Liver (tissue), 9 donors: ENCODE results near the gene ZC3H13. TPM values are rescaled to one million over a fixed set of nuclear protein-coding genes. Genes with fewer than 3 reads are reported as not detected.

ENCODE experiments used
- DNase-seq: peaks from one replicate; pipeline ENCODE4 v3.0.0-alpha.2; 2017; ENCODE audit warnings: low spot score
- H3K27ac ChIP-seq, 2 donors: one replicate each; pipeline ENCODE4 v1.7.0; 2013; ENCODE audit warnings: inconsistent platforms in 2 of 2, low read length in 2 of 2, control low read depth in 1 of 2, low read depth in 1 of 2, mild to moderate bottlenecking in 1 of 2
- H3K27me3 ChIP-seq, 4 donors: one replicate each; pipeline versions ENCODE4 v1.6.1 to v1.7.0; 2013; ENCODE audit warnings: low read length in 3 of 4, inconsistent platforms in 1 of 4, mild to moderate bottlenecking in 1 of 4, moderate library complexity in 1 of 4; ENCODE audit not compliant: control insufficient read depth in 4 of 4, insufficient read depth in 4 of 4
- H3K36me3 ChIP-seq, 4 donors: one replicate each; pipeline versions ENCODE4 v1.6.1 to v1.7.0; 2013; ENCODE audit warnings: low read length in 3 of 4, mild to moderate bottlenecking in 3 of 4, low read depth in 1 of 4, moderate library complexity in 1 of 4; ENCODE audit not compliant: control insufficient read depth in 4 of 4, insufficient read depth in 3 of 4
- H3K4me1 ChIP-seq, 4 donors: one replicate each; pipeline versions ENCODE4 v1.6.1 to v1.7.0; 2013; ENCODE audit warnings: low read length in 3 of 4, mild to moderate bottlenecking in 3 of 4, moderate library complexity in 1 of 4; ENCODE audit not compliant: control insufficient read depth in 4 of 4, insufficient read depth in 4 of 4
- H3K4me3 ChIP-seq, 3 donors: one replicate each; pipeline versions ENCODE4 v1.6.1 to v1.7.0; 2013; ENCODE audit warnings: low read length in 3 of 3, control low read depth in 1 of 3, low read depth in 1 of 3, mild to moderate bottlenecking in 1 of 3
- H3K9ac ChIP-seq, 2 donors: one replicate each; pipeline ENCODE4 v1.7.0; 2013; ENCODE audit warnings: low read length in 2 of 2, mild to moderate bottlenecking in 2 of 2, moderate library complexity in 2 of 2, control low read depth in 1 of 2, low read depth in 1 of 2
- H3K9me3 ChIP-seq, 4 donors: one replicate each; pipeline versions ENCODE4 v1.6.1 to v1.7.0; 2013; ENCODE audit warnings: low read length in 3 of 4; ENCODE audit not compliant: control insufficient read depth in 4 of 4
- EGR1 ChIP-seq, 2 donors: IDR thresholded peaks; 2 replicates each; pipeline ENCODE4 v1.6.1; 2016 to 2018; ENCODE audit warnings: antibody characterized with exemption in 2 of 2, low read depth in 2 of 2
- FOXA1 ChIP-seq: IDR thresholded peaks from 2 replicates; pipeline ENCODE4 v1.6.1; 2016; ENCODE audit warnings: antibody characterized with exemption
- FOXA2 ChIP-seq: IDR thresholded peaks from 2 replicates; pipeline ENCODE4 v1.6.1; 2016; ENCODE audit warnings: antibody characterized with exemption
- GABPA ChIP-seq, 2 donors: IDR thresholded peaks in 1 of 2; conservative IDR thresholded peaks in 1 of 2; 2 replicates each; pipeline ENCODE4 v1.6.1; 2016; ENCODE audit warnings: antibody characterized with exemption in 2 of 2, mild to moderate bottlenecking in 1 of 2, moderate library complexity in 1 of 2
- HNF4A ChIP-seq, 2 donors: conservative IDR thresholded peaks; 2 replicates each; pipeline ENCODE4 v1.6.1; 2016; ENCODE audit warnings: antibody characterized with exemption in 2 of 2, mild to moderate bottlenecking in 2 of 2
- HNF4G ChIP-seq: IDR thresholded peaks from 2 replicates; pipeline ENCODE4 v1.6.1; 2016; ENCODE audit warnings: antibody characterized with exemption
- JUND ChIP-seq, 2 donors: IDR thresholded peaks; 2 replicates each; pipeline ENCODE4 v1.6.1; 2016; ENCODE audit warnings: antibody characterized with exemption in 2 of 2
- NR2F2 ChIP-seq: IDR thresholded peaks from 2 replicates; pipeline ENCODE4 v1.6.1; 2016; ENCODE audit warnings: antibody characterized with exemption
- RAD21 ChIP-seq, 2 donors: IDR thresholded peaks; 2 replicates each; pipeline ENCODE4 v1.6.1; 2016; ENCODE audit warnings: antibody characterized with exemption in 2 of 2, mild to moderate bottlenecking in 2 of 2
- RXRA ChIP-seq, 2 donors: IDR thresholded peaks; 2 replicates each; pipeline ENCODE4 v1.6.1; 2017 to 2018; ENCODE audit warnings: antibody characterized with exemption in 2 of 2, mild to moderate bottlenecking in 1 of 2
- SP1 ChIP-seq: IDR thresholded peaks from 2 replicates; pipeline ENCODE4 v1.6.1; 2018; ENCODE audit warnings: antibody characterized with exemption, mild to moderate bottlenecking
- TAF1 ChIP-seq: conservative IDR thresholded peaks from 2 replicates; pipeline ENCODE4 v1.6.1; 2016; ENCODE audit warnings: antibody characterized with exemption, mild to moderate bottlenecking
- YY1 ChIP-seq: IDR thresholded peaks from 2 replicates; pipeline ENCODE4 v1.6.1; 2016; ENCODE audit warnings: antibody characterized with exemption, mild to moderate bottlenecking
- ZBTB33 ChIP-seq: IDR thresholded peaks from 2 replicates; pipeline ENCODE4 v1.6.1; 2016; ENCODE audit warnings: antibody characterized with exemption
- WGBS: extraction: QIAGEN DNeasy Blood & Tissue Kit; methylation state at CpG from one replicate; pipeline ENCODE4 v1.1.7; 2013; 5-methylcytosine and 5-hydroxymethylcytosine counted together
- polyA plus RNA-seq, 2 donors: library from polyadenylated mRNA; stranded (reverse) in 1 of 2; unstranded in 1 of 2; fragments of 200-250 nt in 1 of 2; fragments of >200 nt in 1 of 2; fragmentation: Nextera tagmentation in 1 of 2; extraction: Ambion mirVana in 1 of 2; gene quantifications; one replicate each; pipeline versions ENCODE4 v1.2.1 to v1.2.3, GENCODE V29; 2013 to 2015
- total RNA-seq, 2 donors: library from RNA; depleted of rRNA; stranded (reverse); fragments of >200 nt; gene quantifications; one replicate each; pipeline ENCODE4 v1.2.3, GENCODE V29; 2014
- TF ChIP-seq, protein P1 (sequence below): IDR thresholded peaks from 2 replicates; pipeline ENCODE4 v1.6.1; 2016; ENCODE audit warnings: antibody characterized with exemption, mild to moderate bottlenecking
- TF ChIP-seq, protein P2 (sequence below): IDR thresholded peaks from 2 replicates; pipeline ENCODE4 v1.6.1; 2016; ENCODE audit warnings: antibody characterized with exemption
- TF ChIP-seq, protein P3 (sequence below): IDR thresholded peaks from 2 replicates; pipeline ENCODE4 v1.6.1; 2016; ENCODE audit warnings: antibody characterized with exemption
- TF ChIP-seq, protein P4 (sequence below): fragments of 150-350 bp; IDR thresholded peaks from 2 replicates; pipeline ENCODE4 v1.5.1; 2017; ENCODE audit warnings: improper control_type of control experiment, low read depth, low read length; ENCODE audit not compliant: missing input control
- donor health status: healthy.
- donor health status: healthy.
- donor health status: healthy.
- donor health status: healthy.
- donor health status: healthy.

Gene ZC3H13
- total and polyA plus RNA-seq, 4 donors, result 10.0 to 62.1 (median 28.9) TPM

DNA sequence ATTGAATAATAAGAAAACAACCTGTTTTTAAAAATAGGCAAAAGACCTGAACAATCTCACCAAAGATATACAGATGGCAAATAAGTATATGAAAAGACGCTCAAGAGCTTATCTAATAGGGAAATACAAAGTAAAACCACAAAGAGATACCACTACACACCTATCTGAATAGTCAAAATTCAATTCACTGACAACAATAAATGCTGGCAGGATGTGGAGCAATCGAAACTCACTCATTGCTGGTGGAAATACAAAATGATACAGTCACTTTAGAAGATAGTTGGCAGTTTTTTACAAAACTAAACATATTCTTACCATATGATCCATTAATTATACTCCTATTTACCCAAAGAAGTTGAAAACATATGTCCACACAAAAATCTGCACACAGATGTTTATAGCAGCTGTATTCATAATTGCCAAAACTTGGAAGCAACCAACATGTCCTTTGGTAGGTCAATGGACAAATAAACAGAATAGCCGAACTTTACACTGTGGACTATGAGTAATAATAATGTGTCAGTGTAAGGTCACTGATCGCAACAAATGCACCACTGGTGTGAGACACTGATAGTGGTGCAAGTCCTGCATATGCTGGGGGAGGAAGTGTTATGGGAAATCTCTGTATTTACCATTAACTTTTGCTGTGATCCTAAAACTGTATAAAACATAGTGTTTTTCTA lies 20.8 kb downstream of the ZC3H13 start:
- Histone ChIP-seq H3K36me3 (peaks cover 3 to 39% (median 29%) of the 10 kb centered on the region in 4 donors), H3K4me1 (no peaks in the 10 kb centered on the region), H3K27me3 (no peaks in the 10 kb centered on the region), H3K27ac (no peak overlapping the region), H3K4me3 (no peak overlapping the region), H3K9ac (no peak overlapping the region), H3K9me3 (peaks cover 0 to 3% (median 1%) of the 10 kb centered on the region in 4 donors)
- no peak for DNase-seq
- 78% methylated on average over 4 of the region's 4 CpGs for WGBS
- no peak for TF ChIP-seq FOXA2
- no peak for TF ChIP-seq YY1
- peak; percentile 43 to 55 for TF ChIP-seq RXRA (IDR thresholded peaks at IDR 0.05)
- TF ChIP-seq, protein P1, sequence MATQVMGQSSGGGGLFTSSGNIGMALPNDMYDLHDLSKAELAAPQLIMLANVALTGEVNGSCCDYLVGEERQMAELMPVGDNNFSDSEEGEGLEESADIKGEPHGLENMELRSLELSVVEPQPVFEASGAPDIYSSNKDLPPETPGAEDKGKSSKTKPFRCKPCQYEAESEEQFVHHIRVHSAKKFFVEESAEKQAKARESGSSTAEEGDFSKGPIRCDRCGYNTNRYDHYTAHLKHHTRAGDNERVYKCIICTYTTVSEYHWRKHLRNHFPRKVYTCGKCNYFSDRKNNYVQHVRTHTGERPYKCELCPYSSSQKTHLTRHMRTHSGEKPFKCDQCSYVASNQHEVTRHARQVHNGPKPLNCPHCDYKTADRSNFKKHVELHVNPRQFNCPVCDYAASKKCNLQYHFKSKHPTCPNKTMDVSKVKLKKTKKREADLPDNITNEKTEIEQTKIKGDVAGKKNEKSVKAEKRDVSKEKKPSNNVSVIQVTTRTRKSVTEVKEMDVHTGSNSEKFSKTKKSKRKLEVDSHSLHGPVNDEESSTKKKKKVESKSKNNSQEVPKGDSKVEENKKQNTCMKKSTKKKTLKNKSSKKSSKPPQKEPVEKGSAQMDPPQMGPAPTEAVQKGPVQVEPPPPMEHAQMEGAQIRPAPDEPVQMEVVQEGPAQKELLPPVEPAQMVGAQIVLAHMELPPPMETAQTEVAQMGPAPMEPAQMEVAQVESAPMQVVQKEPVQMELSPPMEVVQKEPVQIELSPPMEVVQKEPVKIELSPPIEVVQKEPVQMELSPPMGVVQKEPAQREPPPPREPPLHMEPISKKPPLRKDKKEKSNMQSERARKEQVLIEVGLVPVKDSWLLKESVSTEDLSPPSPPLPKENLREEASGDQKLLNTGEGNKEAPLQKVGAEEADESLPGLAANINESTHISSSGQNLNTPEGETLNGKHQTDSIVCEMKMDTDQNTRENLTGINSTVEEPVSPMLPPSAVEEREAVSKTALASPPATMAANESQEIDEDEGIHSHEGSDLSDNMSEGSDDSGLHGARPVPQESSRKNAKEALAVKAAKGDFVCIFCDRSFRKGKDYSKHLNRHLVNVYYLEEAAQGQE, result no peak
- TF ChIP-seq, protein P2, sequence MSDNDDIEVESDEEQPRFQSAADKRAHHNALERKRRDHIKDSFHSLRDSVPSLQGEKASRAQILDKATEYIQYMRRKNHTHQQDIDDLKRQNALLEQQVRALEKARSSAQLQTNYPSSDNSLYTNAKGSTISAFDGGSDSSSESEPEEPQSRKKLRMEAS, result no peak
- TF ChIP-seq RAD21 (IDR thresholded peaks at IDR 0.05), result no peak
- no peak for TF ChIP-seq NR2F2
- TF ChIP-seq SP1, result no peak
- peak; percentile 74 to 84 for TF ChIP-seq HNF4A (conservative IDR thresholded peaks at IDR 0.05)
- TF ChIP-seq, protein P3, sequence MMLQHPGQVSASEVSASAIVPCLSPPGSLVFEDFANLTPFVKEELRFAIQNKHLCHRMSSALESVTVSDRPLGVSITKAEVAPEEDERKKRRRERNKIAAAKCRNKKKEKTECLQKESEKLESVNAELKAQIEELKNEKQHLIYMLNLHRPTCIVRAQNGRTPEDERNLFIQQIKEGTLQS, result no peak
- no peak for TF ChIP-seq TAF1
- TF ChIP-seq EGR1 (IDR thresholded peaks at IDR 0.05; ENCODE audit: low read depth in 2 of 2), result no peak
- peak in 1 of 2 donors; percentile 33 for TF ChIP-seq JUND (IDR thresholded peaks at IDR 0.05)
- peak; percentile 24 for TF ChIP-seq HNF4G
- TF ChIP-seq FOXA1, result no peak
- TF ChIP-seq ZBTB33, result no peak
- TF ChIP-seq, protein P4, sequence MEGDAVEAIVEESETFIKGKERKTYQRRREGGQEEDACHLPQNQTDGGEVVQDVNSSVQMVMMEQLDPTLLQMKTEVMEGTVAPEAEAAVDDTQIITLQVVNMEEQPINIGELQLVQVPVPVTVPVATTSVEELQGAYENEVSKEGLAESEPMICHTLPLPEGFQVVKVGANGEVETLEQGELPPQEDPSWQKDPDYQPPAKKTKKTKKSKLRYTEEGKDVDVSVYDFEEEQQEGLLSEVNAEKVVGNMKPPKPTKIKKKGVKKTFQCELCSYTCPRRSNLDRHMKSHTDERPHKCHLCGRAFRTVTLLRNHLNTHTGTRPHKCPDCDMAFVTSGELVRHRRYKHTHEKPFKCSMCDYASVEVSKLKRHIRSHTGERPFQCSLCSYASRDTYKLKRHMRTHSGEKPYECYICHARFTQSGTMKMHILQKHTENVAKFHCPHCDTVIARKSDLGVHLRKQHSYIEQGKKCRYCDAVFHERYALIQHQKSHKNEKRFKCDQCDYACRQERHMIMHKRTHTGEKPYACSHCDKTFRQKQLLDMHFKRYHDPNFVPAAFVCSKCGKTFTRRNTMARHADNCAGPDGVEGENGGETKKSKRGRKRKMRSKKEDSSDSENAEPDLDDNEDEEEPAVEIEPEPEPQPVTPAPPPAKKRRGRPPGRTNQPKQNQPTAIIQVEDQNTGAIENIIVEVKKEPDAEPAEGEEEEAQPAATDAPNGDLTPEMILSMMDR, result no peak
- TF ChIP-seq GABPA (IDR thresholded peaks at IDR 0.05 in 1 of 2, conservative IDR thresholded peaks at IDR 0.05 in 1 of 2), result no peak
